Myocyte (in vitro differentiated cells): ENCODE measurements around the gene CSTA. TPM values are rescaled to one million over a fixed set of nuclear protein-coding genes. Genes with fewer than 3 reads are reported as not detected.
"Not testable (repeated sequence)": the region's sequence is repeated elsewhere in the genome, so short reads cannot be mapped to it uniquely, and the experiment has no call there.

ENCODE experiments used
- DNase-seq: peaks from one replicate; pipeline ENCODE4 v3.0.0-alpha.2; 2012; ENCODE audit warnings: low read depth
- total RNA-seq: library from RNA; depleted of rRNA; stranded (reverse); fragments of >200 nt; gene quantifications from 2 replicates; pipeline ENCODE4 v1.2.3, GENCODE V29; 2014

The CSTA gene
- total RNA-seq, 1 donor from 2014 or later = 0.37 TPM

- DNase-seq = no peak
Measured at GRCh38 chr3:122322095-122323075, 2.7 kb upstream of the CSTA start.

- no peak for DNase-seq
Measured at GRCh38 chr3:122325769-122326168, 721 bp downstream of the CSTA start.

GRCh38 chr3:122331886-122332285, 6.8 kb downstream of the CSTA start:
- no peak for DNase-seq

- no peak for DNase-seq
Measured at GRCh38 chr3:122332551-122332950, 7.5 kb downstream of the CSTA start.

- DNase-seq = no peak
Measured at GRCh38 chr3:122342803-122343202, 17.8 kb downstream of the CSTA start.

GRCh38 chr3:122343654-122344053, 18.6 kb downstream of the CSTA start:
- DNase-seq = no peak

- DNase-seq = no peak
Measured at GRCh38 chr3:122349171-122349570, 24.1 kb downstream of the CSTA start.

- no peak for DNase-seq
Measured at GRCh38 chr3:122350814-122351418, 25.9 kb downstream of the CSTA start.

- DNase-seq = no peak
Measured at GRCh38 chr3:122351612-122352011, 26.6 kb downstream of the CSTA start.

- DNase-seq = peak; percentile 57
Measured at GRCh38 chr3:122353215-122353614, 28.2 kb downstream of the CSTA start.

GRCh38 chr3:122353893-122354401, 28.9 kb downstream of the CSTA start:
- peak; percentile 52 for DNase-seq

GRCh38 chr3:122355612-122356011, 30.6 kb downstream of the CSTA start:
- no peak for DNase-seq

- peak; percentile 37 for DNase-seq
Measured at GRCh38 chr3:122356402-122356801, 31.4 kb downstream of the CSTA start.

GRCh38 chr3:122357828-122358702, 33.0 kb downstream of the CSTA start:
- no peak for DNase-seq

- no peak for DNase-seq
Measured at GRCh38 chr3:122358703-122359032, 33.6 kb downstream of the CSTA start.

- no peak for DNase-seq
Measured at GRCh38 chr3:122362026-122362425, 37.0 kb downstream of the CSTA start.

GRCh38 chr3:122364490-122364889, 39.4 kb downstream of the CSTA start:
- DNase-seq = no peak

GRCh38 chr3:122365073-122365472, 40.0 kb downstream of the CSTA start:
- DNase-seq = no peak

GRCh38 chr3:122365582-122366378, 40.7 kb downstream of the CSTA start:
- not testable (repeated sequence) for DNase-seq

GRCh38 chr3:122366379-122366749, 41.3 kb downstream of the CSTA start:
- no peak for DNase-seq

- DNase-seq = no peak
Measured at GRCh38 chr3:122374034-122374433, 49.0 kb downstream of the CSTA start.
